ENCODE data around the gene PSAP.

The PSAP gene

DNA sequence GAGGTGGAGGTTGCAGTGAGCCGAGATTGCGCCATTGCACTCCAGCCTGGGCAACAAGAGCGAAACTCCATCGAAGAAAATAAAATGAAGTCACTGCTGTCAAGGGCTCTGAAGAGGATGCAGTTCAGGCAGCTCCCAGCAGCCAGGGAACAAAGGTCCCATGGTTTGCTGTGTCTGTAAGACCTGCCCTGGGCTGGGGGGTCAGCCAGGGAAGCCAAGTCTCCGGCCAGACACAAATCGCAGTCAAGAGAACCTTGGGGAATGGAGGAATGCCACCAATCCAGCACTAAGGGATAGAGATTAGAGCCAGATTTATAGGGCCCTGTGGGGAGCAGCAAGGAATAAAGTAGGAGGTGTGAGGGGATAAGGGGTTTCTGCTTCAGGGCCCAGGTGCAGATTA, 48.8 kb downstream of the PSAP start:
- Histone ChIP-seq H3K9ac (ENCODE audit: low read length) (no peak overlapping the region), H3K27ac (ENCODE audit: low read depth, low read length) (no peak overlapping the region), H3K4me2 (ENCODE audit: low read depth, low read length, poor library complexity, severe bottlenecking) (no peak overlapping the region), H3K9me2 (replicated peaks; ENCODE audit: insufficient read depth, low read length) (no peaks in the 10 kb centered on the region), H3F3A (ENCODE audit: insufficient read depth) (no peaks in the 10 kb centered on the region), H3K27me3 (ENCODE audit: low read length) (no peaks in the 10 kb centered on the region), H3K36me3 (ENCODE audit: low read length) (no peaks in the 10 kb centered on the region), H3K79me2 (ENCODE audit: insufficient read depth, low read length) (no peaks in the 10 kb centered on the region), H4K20me1 (ENCODE audit: low read depth, low read length) (no peaks in the 10 kb centered on the region), H3K9me3 (ENCODE audit: insufficient read depth, low read length) (no peaks in the 10 kb centered on the region), H2AFZ (ENCODE audit: low read depth, low read length, severe bottlenecking) (no peak overlapping the region), H3K4me3 (ENCODE audit: insufficient read depth, low read length, poor library complexity, severe bottlenecking) (no peak overlapping the region)
- no peak for TF ChIP-seq CTCF (IDR thresholded peaks at IDR 0.05; ENCODE audit: insufficient read depth, low read length, poor library complexity, severe bottlenecking)
- no peak for TF ChIP-seq EZH2phosphoT487 (conservative IDR thresholded peaks at IDR 0.05; ENCODE audit: low read length)

- TF ChIP-seq EZH2phosphoT487 (conservative IDR thresholded peaks at IDR 0.05; ENCODE audit: low read length): no peak
- no peak for TF ChIP-seq CTCF (IDR thresholded peaks at IDR 0.05; ENCODE audit: insufficient read depth, low read length, poor library complexity, severe bottlenecking)
- no peak overlapping the region for H3K27ac ChIP-seq (ENCODE audit: low read depth, low read length)
These were observed 49.7 kb downstream of the PSAP start for GRCh38 chr10:71801361-71801760.

DNA sequence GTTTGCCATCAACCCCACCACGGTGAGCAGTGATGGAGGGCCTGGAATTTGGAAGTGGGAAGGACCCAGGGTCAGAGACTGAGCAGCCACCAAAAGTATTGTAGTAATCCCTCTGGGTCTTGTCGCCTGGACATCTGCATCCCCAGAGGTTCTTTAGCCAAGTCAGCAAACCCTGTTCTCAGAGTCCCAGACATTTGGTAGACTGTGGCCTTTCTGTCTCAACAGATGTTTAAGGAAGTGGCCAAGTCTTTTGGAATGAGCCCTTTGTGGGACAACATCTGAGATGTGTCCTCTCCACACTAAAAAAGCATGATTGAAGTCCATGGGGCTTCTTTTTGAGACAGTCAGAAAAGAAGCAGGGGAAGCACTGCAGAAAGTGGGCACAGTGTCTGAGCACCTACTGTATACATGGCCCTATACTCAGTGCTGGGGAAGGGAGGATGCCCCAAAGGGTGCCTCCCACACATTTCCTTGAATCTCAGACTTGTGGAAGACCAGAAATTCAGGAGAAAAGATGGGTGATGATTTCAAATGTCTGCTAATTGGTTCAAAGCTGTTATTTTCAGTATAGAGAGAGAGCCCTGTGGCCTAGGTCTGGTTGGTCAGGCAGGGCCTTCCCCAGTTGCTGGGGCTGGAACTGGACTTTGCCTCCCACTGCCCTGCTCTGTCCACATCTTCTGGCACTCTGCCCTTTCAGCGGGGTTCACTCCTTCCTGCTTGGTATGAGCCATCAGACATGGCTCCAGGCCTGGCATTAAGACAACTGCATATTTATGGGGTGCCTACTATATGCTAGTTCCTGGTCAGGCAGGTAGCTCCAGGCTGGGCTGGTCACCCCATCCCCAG, 51.2 kb downstream of the PSAP start:
- Histone ChIP-seq H3K79me2 (ENCODE audit: insufficient read depth, low read length) (no peaks in the 10 kb centered on the region), H3K9me2 (replicated peaks; ENCODE audit: insufficient read depth, low read length) (no peaks in the 10 kb centered on the region), H3K9ac (ENCODE audit: low read length) (no peak overlapping the region), H3K9me3 (ENCODE audit: insufficient read depth, low read length) (no peaks in the 10 kb centered on the region), H4K20me1 (ENCODE audit: low read depth, low read length) (no peaks in the 10 kb centered on the region), H3K27me3 (ENCODE audit: low read length) (no peaks in the 10 kb centered on the region), H3K36me3 (ENCODE audit: low read length) (no peaks in the 10 kb centered on the region), H3K4me2 (ENCODE audit: low read depth, low read length, poor library complexity, severe bottlenecking) (no peak overlapping the region), H3K4me3 (ENCODE audit: insufficient read depth, low read length, poor library complexity, severe bottlenecking) (no peak overlapping the region), H2AFZ (ENCODE audit: low read depth, low read length, severe bottlenecking) (no peak overlapping the region), H3F3A (ENCODE audit: insufficient read depth) (no peaks in the 10 kb centered on the region), H3K27ac (ENCODE audit: low read depth, low read length) (no peak overlapping the region)
- no peak for TF ChIP-seq EZH2phosphoT487 (conservative IDR thresholded peaks at IDR 0.05; ENCODE audit: low read length)
- TF ChIP-seq CTCF (IDR thresholded peaks at IDR 0.05; ENCODE audit: insufficient read depth, low read length, poor library complexity, severe bottlenecking): no peak

More at GRCh38 chr10:71801361-71801760, 49.7 kb downstream of the PSAP start:
- no peaks in the 10 kb centered on the region for H3K9me3 ChIP-seq (ENCODE audit: insufficient read depth, low read length)
- no peak overlapping the region for H3K4me2 ChIP-seq (ENCODE audit: low read depth, low read length, poor library complexity, severe bottlenecking)
- no peak overlapping the region for H3K4me3 ChIP-seq (ENCODE audit: insufficient read depth, low read length, poor library complexity, severe bottlenecking)
- no peaks in the 10 kb centered on the region for H3F3A ChIP-seq (ENCODE audit: insufficient read depth)
- H4K20me1 ChIP-seq (ENCODE audit: low read depth, low read length): no peaks in the 10 kb centered on the region
- H3K9ac ChIP-seq (ENCODE audit: low read length): no peak overlapping the region
- H2AFZ ChIP-seq (ENCODE audit: low read depth, low read length, severe bottlenecking): no peak overlapping the region
- H3K27me3 ChIP-seq (ENCODE audit: low read length): no peaks in the 10 kb centered on the region
- H3K9me2 ChIP-seq (replicated peaks; ENCODE audit: insufficient read depth, low read length): no peaks in the 10 kb centered on the region
- H3K79me2 ChIP-seq (ENCODE audit: insufficient read depth, low read length): no peaks in the 10 kb centered on the region
- no peaks in the 10 kb centered on the region for H3K36me3 ChIP-seq (ENCODE audit: low read length)

Measured in SU-DHL-6 (cell line).